ENCODE measurements around the gene CEP128. TPM values are rescaled to one million over a fixed set of nuclear protein-coding genes. Genes with fewer than 3 reads are reported as not detected.

CEP128 gene
- total and polyA plus RNA-seq, 2 experiments from 2014 or later, result 2.4 to 5.2 TPM

GRCh38 chr14:80586131-80586530 lies 355.4 kb downstream of the CEP128 start:
- no peaks in the 10 kb centered on the region for H3K9me3 ChIP-seq (ENCODE audit: low read depth)
- WGBS, 2 experiments (ENCODE audit: low coverage in 1 of 2, low lambda C conversion rate in 2 of 2, missing lambda C conversion rate in 2 of 2), result 89 to 100% methylated on average over 1 of the region's 1 CpG
- no peak overlapping the region for H3K9ac ChIP-seq
- DNase-seq, result no peak
- no peaks in the 10 kb centered on the region for H4K20me1 ChIP-seq (ENCODE audit: insufficient read depth)
- H3K79me2 ChIP-seq (ENCODE audit: insufficient read depth), result no peaks in the 10 kb centered on the region
- H3K9me2 ChIP-seq (ENCODE audit: insufficient read depth), result no peaks in the 10 kb centered on the region
- H2AFZ ChIP-seq, result no peak overlapping the region
- no peak overlapping the region for H3K4me2 ChIP-seq (ENCODE audit: unreplicated experiment)
- H3K27me3 ChIP-seq (replicated peaks; ENCODE audit: insufficient read depth), result no peaks in the 10 kb centered on the region
- no peak overlapping the region for H3K27ac ChIP-seq
- peaks cover 8% of the 10 kb centered on the region; the same call in 1 of the 2 replicates for H3K4me1 ChIP-seq (ENCODE audit: insufficient read depth)
- H3F3A ChIP-seq (ENCODE audit: insufficient read depth), result no peaks in the 10 kb centered on the region
- no peak for TF ChIP-seq EZH2 (IDR thresholded peaks at IDR 0.05; ENCODE audit: insufficient read depth, poor library complexity, severe bottlenecking)
- H3K36me3 ChIP-seq (ENCODE audit: low read depth), result no peaks in the 10 kb centered on the region
- H3K4me3 ChIP-seq, result no peak overlapping the region
- in situ Hi-C loops (cut with MboI), result loop anchor here (10.0 kb wide), 1 partner anchor 521 kb away; no protein-coding TSS in a partner anchor

GRCh38 chr14:80585506-80585835 lies 356.1 kb downstream of the CEP128 start:
- Histone ChIP-seq H3K9ac (no peak overlapping the region), H4K20me1 (ENCODE audit: insufficient read depth) (no peaks in the 10 kb centered on the region), H2AFZ (no peak overlapping the region), H3K79me2 (ENCODE audit: insufficient read depth) (no peaks in the 10 kb centered on the region), H3K9me2 (ENCODE audit: insufficient read depth) (no peaks in the 10 kb centered on the region), H3K4me3 (no peak overlapping the region), H3K9me3 (ENCODE audit: low read depth) (no peaks in the 10 kb centered on the region), H3K27me3 (replicated peaks; ENCODE audit: insufficient read depth) (no peaks in the 10 kb centered on the region), H3K4me2 (ENCODE audit: unreplicated experiment) (no peak overlapping the region), H3K27ac (no peak overlapping the region), H3F3A (ENCODE audit: insufficient read depth) (no peaks in the 10 kb centered on the region), H3K36me3 (ENCODE audit: low read depth) (no peaks in the 10 kb centered on the region), H3K4me1 (ENCODE audit: insufficient read depth) (peaks cover 8% of the 10 kb centered on the region; the same call in 1 of the 2 replicates)
- WGBS, 2 experiments (ENCODE audit: low coverage in 1 of 2, low lambda C conversion rate in 2 of 2, missing lambda C conversion rate in 2 of 2), result 96 to 98% methylated on average over 1 of the region's 1 CpG
- no peak for TF ChIP-seq EZH2 (IDR thresholded peaks at IDR 0.05; ENCODE audit: insufficient read depth, poor library complexity, severe bottlenecking)
- no peak for TF ChIP-seq EZH2phosphoT487 (IDR thresholded peaks at IDR 0.05; ENCODE audit: insufficient read depth, low read depth)
- DNase-seq, result no peak
- in situ Hi-C loops (cut with MboI), result loop anchor here (10.0 kb wide), 1 partner anchor 521 kb away; no protein-coding TSS in a partner anchor

GRCh38 chr14:80584744-80585505 lies 356.6 kb downstream of the CEP128 start:
- no peak for DNase-seq
- in situ Hi-C loops (cut with MboI), result loop anchor here (10.0 kb wide), 1 partner anchor 520 kb away; no protein-coding TSS in a partner anchor
- no peak for TF ChIP-seq EZH2 (IDR thresholded peaks at IDR 0.05; ENCODE audit: insufficient read depth, poor library complexity, severe bottlenecking)
- TF ChIP-seq EZH2phosphoT487 (IDR thresholded peaks at IDR 0.05; ENCODE audit: insufficient read depth, low read depth), result no peak
- Histone ChIP-seq H3K9ac (no peak overlapping the region), H3K36me3 (ENCODE audit: low read depth) (no peaks in the 10 kb centered on the region), H3K27ac (no peak overlapping the region), H3K4me3 (no peak overlapping the region), H3K79me2 (ENCODE audit: insufficient read depth) (no peaks in the 10 kb centered on the region), H3F3A (ENCODE audit: insufficient read depth) (no peaks in the 10 kb centered on the region), H3K4me1 (ENCODE audit: insufficient read depth) (peaks cover 8% of the 10 kb centered on the region; the same call in 1 of the 2 replicates), H3K27me3 (replicated peaks; ENCODE audit: insufficient read depth) (no peaks in the 10 kb centered on the region), H3K9me2 (ENCODE audit: insufficient read depth) (no peaks in the 10 kb centered on the region), H2AFZ (no peak overlapping the region), H3K4me2 (ENCODE audit: unreplicated experiment) (no peak overlapping the region), H4K20me1 (ENCODE audit: insufficient read depth) (no peaks in the 10 kb centered on the region), H3K9me3 (ENCODE audit: low read depth) (no peaks in the 10 kb centered on the region)
- WGBS, 2 experiments (ENCODE audit: low coverage in 1 of 2, low lambda C conversion rate in 2 of 2, missing lambda C conversion rate in 2 of 2), result 49 to 61% methylated on average over 2 of the region's 2 CpGs

- H3K4me2 ChIP-seq (ENCODE audit: unreplicated experiment), result no peak overlapping the region
- no peak overlapping the region for H3K9ac ChIP-seq
- no peaks in the 10 kb centered on the region for H4K20me1 ChIP-seq (ENCODE audit: insufficient read depth)
- H3K27me3 ChIP-seq (replicated peaks; ENCODE audit: insufficient read depth), result no peaks in the 10 kb centered on the region
- no peaks in the 10 kb centered on the region for H3K79me2 ChIP-seq (ENCODE audit: insufficient read depth)
- H3K9me3 ChIP-seq (ENCODE audit: low read depth), result no peaks in the 10 kb centered on the region
- in situ Hi-C loops (cut with MboI), result no loop called here
- H3K4me1 ChIP-seq (ENCODE audit: insufficient read depth), result no peaks in the 10 kb centered on the region
- no peak overlapping the region for H3K4me3 ChIP-seq
- H3K36me3 ChIP-seq (ENCODE audit: low read depth), result no peaks in the 10 kb centered on the region
- DNase-seq, result no peak
- H3K9me2 ChIP-seq (ENCODE audit: insufficient read depth), result no peaks in the 10 kb centered on the region
- WGBS, 2 experiments (ENCODE audit: low coverage in 1 of 2, low lambda C conversion rate in 2 of 2, missing lambda C conversion rate in 2 of 2), result 90% methylated on average over 4 of the region's 4 CpGs
- no peak overlapping the region for H2AFZ ChIP-seq
- H3K27ac ChIP-seq, result no peak overlapping the region
- TF ChIP-seq EZH2 (IDR thresholded peaks at IDR 0.05; ENCODE audit: insufficient read depth, poor library complexity, severe bottlenecking), result no peak
- TF ChIP-seq EZH2phosphoT487 (IDR thresholded peaks at IDR 0.05; ENCODE audit: insufficient read depth, low read depth), result no peak
- no peaks in the 10 kb centered on the region for H3F3A ChIP-seq (ENCODE audit: insufficient read depth)
Observed at GRCh38 chr14:80577599-80577998, 363.9 kb downstream of the CEP128 start.
